ENCODE data around the gene NBEA. TPM values are rescaled to one million over a fixed set of nuclear protein-coding genes. Genes with fewer than 3 reads are reported as not detected.

Gene NBEA
- total RNA-seq, 1 donor from 2014 or later, result 0.14 TPM

GRCh38 chr13:35554972-35555623 lies 613.0 kb downstream of the NBEA start:
- H3K27me3 Mint-ChIP-seq, result no peaks in the 10 kb centered on the region
- no peaks in the 10 kb centered on the region for H3K36me3 Mint-ChIP-seq (ENCODE audit: low read depth)
- H3K4me1 Mint-ChIP-seq, result no peaks in the 10 kb centered on the region
- no peaks in the 10 kb centered on the region for H3K9me3 Mint-ChIP-seq
- intact Hi-C loops (cut with micrococcal nuclease), result no loop called here
- no peak overlapping the region for H3K27ac Mint-ChIP-seq
- no peak for DNase-seq
- H3K4me3 Mint-ChIP-seq, result no peak overlapping the region

GRCh38 chr13:35557475-35557874 lies 615.4 kb downstream of the NBEA start:
- Mint-ChIP-seq H3K4me3 (no peak overlapping the region), H3K27me3 (no peaks in the 10 kb centered on the region), H3K9me3 (no peaks in the 10 kb centered on the region), H3K36me3 (ENCODE audit: low read depth) (no peaks in the 10 kb centered on the region), H3K4me1 (no peaks in the 10 kb centered on the region), H3K27ac (no peak overlapping the region)
- intact Hi-C loops (cut with micrococcal nuclease), result no loop called here
- no peak for DNase-seq

- H3K4me3 Mint-ChIP-seq, result no peak overlapping the region
- H3K9me3 Mint-ChIP-seq, result no peaks in the 10 kb centered on the region
- H3K4me1 Mint-ChIP-seq, result no peaks in the 10 kb centered on the region
- no peak for DNase-seq
- intact Hi-C loops (cut with micrococcal nuclease), result no loop called here
- H3K27ac Mint-ChIP-seq, result no peak overlapping the region
- H3K36me3 Mint-ChIP-seq (ENCODE audit: low read depth), result no peaks in the 10 kb centered on the region
- no peaks in the 10 kb centered on the region for H3K27me3 Mint-ChIP-seq
Observed at GRCh38 chr13:35561540-35561939, 619.5 kb downstream of the NBEA start.

- no peaks in the 10 kb centered on the region for H3K27me3 Mint-ChIP-seq
- no peak overlapping the region for H3K27ac Mint-ChIP-seq
- no peak for DNase-seq
- no peaks in the 10 kb centered on the region for H3K4me1 Mint-ChIP-seq
- H3K36me3 Mint-ChIP-seq (ENCODE audit: low read depth), result no peaks in the 10 kb centered on the region
- intact Hi-C loops (cut with micrococcal nuclease), result no loop called here
- H3K9me3 Mint-ChIP-seq, result no peaks in the 10 kb centered on the region
- no peak overlapping the region for H3K4me3 Mint-ChIP-seq
Observed at GRCh38 chr13:35565273-35565672, 623.2 kb downstream of the NBEA start.

- no peaks in the 10 kb centered on the region for H3K9me3 Mint-ChIP-seq
- DNase-seq, result no peak
- H3K4me3 Mint-ChIP-seq, result no peak overlapping the region
- no peaks in the 10 kb centered on the region for H3K4me1 Mint-ChIP-seq
- H3K27ac Mint-ChIP-seq, result no peak overlapping the region
- intact Hi-C loops (cut with micrococcal nuclease), result no loop called here
- H3K27me3 Mint-ChIP-seq, result no peaks in the 10 kb centered on the region
- H3K36me3 Mint-ChIP-seq (ENCODE audit: low read depth), result no peaks in the 10 kb centered on the region
Observed at GRCh38 chr13:35566340-35566739, 624.3 kb downstream of the NBEA start.

- Mint-ChIP-seq H3K4me3 (no peak overlapping the region), H3K27me3 (no peaks in the 10 kb centered on the region), H3K36me3 (ENCODE audit: low read depth) (no peaks in the 10 kb centered on the region), H3K9me3 (no peaks in the 10 kb centered on the region), H3K27ac (no peak overlapping the region), H3K4me1 (no peaks in the 10 kb centered on the region)
- no peak for DNase-seq
- intact Hi-C loops (cut with micrococcal nuclease), result no loop called here
Observed at GRCh38 chr13:35567406-35567980, 625.4 kb downstream of the NBEA start.

- no peaks in the 10 kb centered on the region for H3K4me1 Mint-ChIP-seq
- H3K9me3 Mint-ChIP-seq, result no peaks in the 10 kb centered on the region
Observed at GRCh38 chr13:35573639-35574038, 631.6 kb downstream of the NBEA start.

GRCh38 chr13:35592457-35592856 lies 650.4 kb downstream of the NBEA start:
- Mint-ChIP-seq H3K4me3 (no peak overlapping the region), H3K4me1 (no peaks in the 10 kb centered on the region)
- intact Hi-C loops (cut with micrococcal nuclease), result no loop called here

More at GRCh38 chr13:35573639-35574038, 631.6 kb downstream of the NBEA start:
- no peaks in the 10 kb centered on the region for H3K36me3 Mint-ChIP-seq (ENCODE audit: low read depth)
- no peak overlapping the region for H3K4me3 Mint-ChIP-seq
- no peak for DNase-seq
- no peak overlapping the region for H3K27ac Mint-ChIP-seq
- no peaks in the 10 kb centered on the region for H3K27me3 Mint-ChIP-seq
- intact Hi-C loops (cut with micrococcal nuclease), result no loop called here

GRCh38 chr13:35593651-35594050 lies 651.6 kb downstream of the NBEA start:
- Mint-ChIP-seq H3K4me3 (no peak overlapping the region), H3K9me3 (no peaks in the 10 kb centered on the region), H3K27me3 (no peaks in the 10 kb centered on the region), H3K36me3 (ENCODE audit: low read depth) (no peaks in the 10 kb centered on the region), H3K4me1 (no peaks in the 10 kb centered on the region), H3K27ac (no peak overlapping the region)
- DNase-seq, result no peak
- intact Hi-C loops (cut with micrococcal nuclease), result no loop called here

More at GRCh38 chr13:35592457-35592856, 650.4 kb downstream of the NBEA start:
- Mint-ChIP-seq H3K27ac (no peak overlapping the region), H3K9me3 (no peaks in the 10 kb centered on the region), H3K27me3 (no peaks in the 10 kb centered on the region), H3K36me3 (ENCODE audit: low read depth) (no peaks in the 10 kb centered on the region)
- no peak for DNase-seq

GRCh38 chr13:35594096-35594495 lies 652.0 kb downstream of the NBEA start:
- Mint-ChIP-seq H3K4me3 (no peak overlapping the region), H3K9me3 (no peaks in the 10 kb centered on the region), H3K27me3 (no peaks in the 10 kb centered on the region), H3K4me1 (no peaks in the 10 kb centered on the region), H3K36me3 (ENCODE audit: low read depth) (no peaks in the 10 kb centered on the region), H3K27ac (no peak overlapping the region)
- DNase-seq, result no peak
- intact Hi-C loops (cut with micrococcal nuclease), result no loop called here

- no peaks in the 10 kb centered on the region for H3K27me3 Mint-ChIP-seq
- no peak overlapping the region for H3K27ac Mint-ChIP-seq
- H3K4me3 Mint-ChIP-seq, result no peak overlapping the region
- no peak for DNase-seq
- intact Hi-C loops (cut with micrococcal nuclease), result no loop called here
- no peaks in the 10 kb centered on the region for H3K9me3 Mint-ChIP-seq
- H3K36me3 Mint-ChIP-seq (ENCODE audit: low read depth), result no peaks in the 10 kb centered on the region
- no peaks in the 10 kb centered on the region for H3K4me1 Mint-ChIP-seq
Observed at GRCh38 chr13:35595181-35595580, 653.1 kb downstream of the NBEA start.

GRCh38 chr13:35596321-35597030 lies 654.4 kb downstream of the NBEA start:
- no peak overlapping the region for H3K4me3 Mint-ChIP-seq
- DNase-seq, result no peak
- intact Hi-C loops (cut with micrococcal nuclease), result no loop called here
- no peak overlapping the region for H3K27ac Mint-ChIP-seq
- no peaks in the 10 kb centered on the region for H3K4me1 Mint-ChIP-seq
- H3K27me3 Mint-ChIP-seq, result no peaks in the 10 kb centered on the region
- H3K9me3 Mint-ChIP-seq, result no peaks in the 10 kb centered on the region
- no peaks in the 10 kb centered on the region for H3K36me3 Mint-ChIP-seq (ENCODE audit: low read depth)

- no peaks in the 10 kb centered on the region for H3K36me3 Mint-ChIP-seq (ENCODE audit: low read depth)
Observed at GRCh38 chr13:35597451-35597850, 655.4 kb downstream of the NBEA start.

GRCh38 chr13:35598233-35598632 lies 656.2 kb downstream of the NBEA start:
- Mint-ChIP-seq H3K4me3 (no peak overlapping the region), H3K4me1 (no peaks in the 10 kb centered on the region)

More at GRCh38 chr13:35597451-35597850, 655.4 kb downstream of the NBEA start:
- no peak overlapping the region for H3K4me3 Mint-ChIP-seq
- no peaks in the 10 kb centered on the region for H3K9me3 Mint-ChIP-seq
- no peaks in the 10 kb centered on the region for H3K4me1 Mint-ChIP-seq
- H3K27me3 Mint-ChIP-seq, result no peaks in the 10 kb centered on the region
- no peak for DNase-seq
- H3K27ac Mint-ChIP-seq, result no peak overlapping the region
- intact Hi-C loops (cut with micrococcal nuclease), result no loop called here

More at GRCh38 chr13:35598233-35598632, 656.2 kb downstream of the NBEA start:
- Mint-ChIP-seq H3K9me3 (no peaks in the 10 kb centered on the region), H3K36me3 (ENCODE audit: low read depth) (no peaks in the 10 kb centered on the region), H3K27me3 (no peaks in the 10 kb centered on the region), H3K27ac (no peak overlapping the region)
- no peak for DNase-seq
- intact Hi-C loops (cut with micrococcal nuclease), result no loop called here
